Endothelial cell of umbilical vein (primary cell): ENCODE data around the gene ALAD. TPM values are rescaled to one million over a fixed set of nuclear protein-coding genes. Genes with fewer than 3 reads are reported as not detected.

Experiments
- Bru-seq: library from RNA; stranded (reverse); fragments of 400-500 nt; gene quantifications from one replicate; lab custom pipeline; 2021; lab: Mats Ljungman, UMichigan
- BruChase-seq, 2 experiments: library from RNA; stranded (reverse); fragments of 400-500 nt; gene quantifications; one replicate each; lab custom pipeline; 2021; lab: Mats Ljungman, UMichigan
- BruUV-seq: library from RNA; stranded (reverse); fragments of 400-500 nt; replicated peaks from 2 replicates; lab custom pipeline; 2021; lab: Mats Ljungman, UMichigan
- CTCF ChIA-PET: fragments of 300-600, 350-600 bp; sonication (Branson Sonifier 250); formaldehyde crosslinking; loops from one replicate; lab custom pipeline; 2021; ENCODE audit warnings: antibody characterized with exemption, inconsistent platforms; lab: Charles Lee
- POLR2A ChIA-PET: fragments of 300-600, 350-600 bp; sonication (Branson Sonifier 250); formaldehyde crosslinking; loops from one replicate; lab custom pipeline; 2021; ENCODE audit warnings: antibody characterized with exemption, inconsistent platforms; lab: Charles Lee
- DNase-seq: peaks from one replicate; pipeline ENCODE4 v3.0.0-alpha.2; 2011; ENCODE audit warnings: low read depth, low spot score
- FAIRE-seq: peaks from 2 replicates; lab custom pipeline; 2011; peaks lifted over from hg19 to GRCh38; lab: Jason Lieb, UNC
- H2AFZ ChIP-seq: 2 replicates; pipeline ENCODE4 v1.6.0; 2012; ENCODE audit warnings: low read depth, low read length, control low read depth, inconsistent platforms
- H3K27ac ChIP-seq: 2 replicates; pipeline ENCODE4 v1.5.1; 2011; ENCODE audit warnings: low read depth, mild to moderate bottlenecking, control low read depth, low read length, moderate library complexity; ENCODE audit not compliant: insufficient read depth
- H3K27me3 ChIP-seq, 2 experiments: 2 replicates each; pipeline versions ENCODE4 v1.6.0 to v1.6.1; 2011; ENCODE audit warnings: low read length in 2 of 2, mixed read lengths in 1 of 2; ENCODE audit not compliant: control insufficient read depth in 2 of 2, insufficient read depth in 2 of 2
- H3K36me3 ChIP-seq, 2 experiments: 2 replicates in 1 of 2; 3 replicates in 1 of 2; pipeline ENCODE4 v1.5.1; 2011; ENCODE audit warnings: low read length in 2 of 2, mild to moderate bottlenecking in 1 of 2, moderate library complexity in 1 of 2; ENCODE audit not compliant: control insufficient read depth in 2 of 2, insufficient read depth in 2 of 2; ENCODE audit errors: extremely low read depth in 1 of 2
- H3K4me1 ChIP-seq: 3 replicates; pipeline ENCODE4 v1.5.1; 2011; ENCODE audit warnings: mild to moderate bottlenecking, low read length; ENCODE audit not compliant: control insufficient read depth, insufficient read depth; ENCODE audit errors: extremely low read depth
- H3K4me2 ChIP-seq: 2 replicates; pipeline ENCODE4 v1.6.1; 2011; ENCODE audit warnings: low read length, control low read depth, mixed read lengths; ENCODE audit not compliant: insufficient read depth
- H3K4me3 ChIP-seq, 3 experiments: fragments of 200-600 bp in 1 of 3; sonication (generic), shearing (Covaris generic) in 1 of 3; replicated peaks in 1 of 3; 2 replicates each; pipeline ENCODE4 v1.5.1; 2011 to 2016; ENCODE audit warnings: control low read depth in 3 of 3, low read length in 3 of 3, mild to moderate bottlenecking in 2 of 3, inconsistent platforms in 1 of 3, low read depth in 1 of 3, moderate library complexity in 1 of 3; ENCODE audit not compliant: insufficient read depth in 1 of 3
- H3K79me2 ChIP-seq: 2 replicates; pipeline ENCODE4 v1.6.0; 2012; ENCODE audit warnings: low read length, inconsistent platforms; ENCODE audit not compliant: control insufficient read depth, insufficient read depth
- H3K9ac ChIP-seq: replicated peaks from 2 replicates; pipeline ENCODE3; 2011; ENCODE audit warnings: low read length, control low read depth; ENCODE audit not compliant: insufficient read depth; ENCODE audit errors: extremely low read depth
- H3K9me1 ChIP-seq: replicated peaks from 3 replicates; pipeline ENCODE4 v1.6.0; 2011; ENCODE audit warnings: mild to moderate bottlenecking, low read length; ENCODE audit not compliant: control insufficient read depth, insufficient read depth; ENCODE audit errors: extremely low read depth
- H3K9me3 ChIP-seq: replicated peaks from 2 replicates; pipeline ENCODE4 v1.5.1; 2012; ENCODE audit warnings: low read length, inconsistent platforms; ENCODE audit not compliant: control insufficient read depth, insufficient read depth
- H4K20me1 ChIP-seq: replicated peaks from 2 replicates; pipeline ENCODE3; 2011; ENCODE audit warnings: mild to moderate bottlenecking, low read length; ENCODE audit not compliant: control insufficient read depth, insufficient read depth; ENCODE audit errors: extremely low read depth
- CTCF ChIP-seq, 2 donors: IDR thresholded peaks; 1 replicate in 1 of 2; 2 replicates in 1 of 2; pipeline ENCODE4 v1.5.1; 2011; ENCODE audit warnings: low read length in 2 of 2, mild to moderate bottlenecking in 2 of 2, moderate library complexity in 2 of 2, control low read depth in 1 of 2, inconsistent platforms in 1 of 2, low read depth in 1 of 2; ENCODE audit not compliant: insufficient read depth in 1 of 2; ENCODE audit errors: extremely low read depth in 1 of 2
- EZH2 ChIP-seq: IDR thresholded peaks from 2 replicates; pipeline ENCODE4 v1.6.1; 2012; ENCODE audit warnings: borderline replicate concordance, low read depth, mild to moderate bottlenecking, moderate library complexity, low read length, inconsistent platforms; ENCODE audit not compliant: severe bottlenecking
- FOS ChIP-seq: IDR thresholded peaks from 2 replicates; pipeline ENCODE4 v1.6.1; 2011; ENCODE audit warnings: mild to moderate bottlenecking, low read length, moderate library complexity, borderline replicate concordance; ENCODE audit not compliant: insufficient read depth
- GATA2 ChIP-seq: IDR thresholded peaks from 2 replicates; pipeline ENCODE4 v1.7.0; 2011; ENCODE audit warnings: low read depth, mild to moderate bottlenecking, moderate library complexity, mixed read lengths, low read length; ENCODE audit not compliant: insufficient read length, insufficient read depth
- MYC ChIP-seq: IDR thresholded peaks from one replicate; pipeline ENCODE4 v1.6.1; 2011; ENCODE audit warnings: mild to moderate bottlenecking, low read depth, low read length
- POLR2A ChIP-seq: IDR thresholded peaks from 2 replicates; pipeline ENCODE4 v1.6.1; 2012; ENCODE audit warnings: low read depth, mild to moderate bottlenecking, control low read depth, low read length
- POLR2AphosphoS5 ChIP-seq: IDR thresholded peaks from 2 replicates; pipeline ENCODE4 v1.6.1; 2012; ENCODE audit warnings: low read depth, mild to moderate bottlenecking, control low read depth, low read length, moderate library complexity; ENCODE audit not compliant: insufficient read depth
- dilution Hi-C: fragments of 300-500 bp; cut with MboI; formaldehyde crosslinking; loops from one replicate; pipeline ENCODE4 v1.15.0; 2019; ENCODE audit warnings: low sequenced_read_pairs; ENCODE audit not compliant: extremely low pct_ligation_motif_present
- intact Hi-C: fragments of 100-400 bp; cut with micrococcal nuclease; formaldehyde crosslinking; loops from one replicate; pipeline ENCODE4 v1.10.0; 2022
- long read RNA-seq: library from polyadenylated mRNA; stranded (forward); transcript quantifications from one replicate; pipeline ENCODE4 v2.0.0, GENCODE V29; 2021
- polyA minus RNA-seq, 3 experiments: library from RNA; depleted of rRNA, polyadenylated mRNA; stranded (reverse); fragments of >200 nt; gene quantifications; 1 replicate in 1 of 3; 2 replicates in 2 of 3; pipeline ENCODE4 v1.2.3, GENCODE V29; 2011
- polyA plus RNA-seq, 4 experiments: library from polyadenylated mRNA; depleted of rRNA in 3 of 4; stranded (reverse) in 3 of 4; unstranded in 1 of 4; fragments of >200 nt; gene quantifications; 2 replicates each; pipeline versions ENCODE4 v1.2.1 to v1.2.3, GENCODE V29; 2011 to 2012; ENCODE audit warnings: missing spikeins in 1 of 4
- total RNA-seq: library from RNA; stranded (reverse); gene quantifications from 2 replicates; pipeline ENCODE4 v1.2.3, GENCODE V29; 2021

ALAD gene
- total RNA-seq (29.5 TPM in 2 replicates), polyA plus RNA-seq (11.8 and 12.8 TPM in 2 replicates), polyA minus RNA-seq (15.2 and 25.8 TPM in 2 replicates), Bru-seq, nascent RNA (percentile 51 among the genes with signal in this experiment), BruChase-seq, experiment 1, labeled RNA remaining after a 6-hour chase (percentile 76 among the genes with signal in this experiment), BruChase-seq, experiment 2, labeled RNA remaining after a 2-hour chase (percentile 59 among the genes with signal in this experiment)
- polyA plus RNA-seq (2011; cell fraction: cytosol; rRNA removed): 10.4 and 11.1 TPM in 2 replicates
- polyA plus RNA-seq (2011; cell fraction: nucleus; rRNA removed): 17.1 and 19.1 TPM in 2 replicates
- 28.3 and 36.1 TPM in 2 replicates for polyA plus RNA-seq (2012)
- 3.5 TPM for polyA minus RNA-seq (2011; cell fraction: cytosol; rRNA and poly(A)+ RNA removed)
- polyA minus RNA-seq (2011; cell fraction: nucleus; rRNA and poly(A)+ RNA removed): 11.7 and 15.1 TPM in 2 replicates
- long read RNA-seq, transcript ALAD-201 (12 exons, 3,173 nt): major isoform, 33 of 56 reads
- long read RNA-seq, partial matches to known transcripts: 13 of 56 reads
- long read RNA-seq, other reads (novel, unspliced or antisense): 6 of 56 reads

- Histone ChIP-seq H3K27ac (no peak within 1 kb of the TSS), H3K9ac (peak within 1 kb of the TSS; percentile 68), H3K79me2 (no peaks in the 10 kb centered on the region), H4K20me1 (no peaks in the 10 kb centered on the region), H3K36me3 (no peaks in the 10 kb centered on the region), H2AFZ (peak within 1 kb of the TSS; percentile 95), H3K4me2 (peak within 1 kb of the TSS; percentile 66), H3K9me1 (no peaks in the 10 kb centered on the region), H3K4me3 (peak within 1 kb of the TSS; percentile 48 to 84 (median 51)), H3K9me3 (no peaks in the 10 kb centered on the region), H3K4me1 (peaks cover 24% of the 10 kb centered on the region), H3K27me3 (no peaks in the 10 kb centered on the region)
- BruUV-seq: no TSS peak
- POLR2A ChIA-PET: interaction anchor here (0.5 to 1.9 kb wide), 3 partner anchors 9 to 126 kb away, joined by 3 to 9 read pairs (median 4); partner anchors contain the start of genes C9orf43, CDC26 and POLE3
- FAIRE-seq (peak; percentile 99), DNase-seq (peak; percentile 99)
- dilution Hi-C loops: no loop called here
- CTCF ChIA-PET: interaction anchor here (0.6 to 3.3 kb wide), 28 partner anchors 8 to 321 kb away, joined by 3 to 50 read pairs (median 5); partner anchors contain the start of genes C9orf43, CDC26, HDHD3 and POLE3
- intact Hi-C loops: loop anchor here (1.0 to 2.0 kb wide), 8 partner anchors 9 to 257 kb away; partner anchors contain the start of genes C9orf43, CDC26, POLE3 and PRPF4
- TF ChIP-seq GATA2: no peak
- no peak for TF ChIP-seq MYC
- TF ChIP-seq CTCF (IDR thresholded peaks at IDR 0.05; ENCODE audit: extremely low read depth in 1 of 2, insufficient read depth in 1 of 2, low read depth in 1 of 2, low read length in 2 of 2): peak; percentile 99
- peak; percentile 68 for TF ChIP-seq POLR2A
- no peak for TF ChIP-seq FOS
- peak; percentile 62 for TF ChIP-seq POLR2AphosphoS5
- no peak for TF ChIP-seq EZH2
Observed at GRCh38 chr9:113401027-113401792, at the start of gene ALAD. TSS of gene ALAD (minus strand) at chr9:113401284. CDS start at chr9:113393559, 7,725 bp downstream.
